Mesodermal cell (in vitro differentiated cells): ENCODE data around the gene BFSP2.

Source experiments
- H3K27ac ChIP-seq: 2 replicates; pipeline ENCODE4 v1.7.0; 2013; ENCODE audit warnings: mild to moderate bottlenecking, low read depth, low read length, moderate library complexity; ENCODE audit not compliant: severe bottlenecking
- H3K36me3 ChIP-seq: 2 replicates; pipeline ENCODE4 v1.7.1; 2013; ENCODE audit warnings: mild to moderate bottlenecking, low read length, moderate library complexity; ENCODE audit not compliant: control insufficient read depth, insufficient read depth
- H3K4me1 ChIP-seq: one replicate; pipeline ENCODE4 v1.7.1; 2013; ENCODE audit warnings: mild to moderate bottlenecking, low read length; ENCODE audit not compliant: insufficient read depth, control insufficient read depth, poor library complexity, severe bottlenecking
- H3K4me3 ChIP-seq: 2 replicates; pipeline ENCODE4 v1.7.0; 2013; ENCODE audit warnings: low read length, control low read depth, mild to moderate bottlenecking; ENCODE audit not compliant: insufficient read depth, poor library complexity, severe bottlenecking; ENCODE audit errors: extremely low read depth
- H3K9me3 ChIP-seq: 2 replicates; pipeline ENCODE4 v1.7.1; 2013; ENCODE audit warnings: mild to moderate bottlenecking, low read length, moderate library complexity; ENCODE audit not compliant: control insufficient read depth
- WGBS, 2 experiments: methylation state at CpG; one replicate each; pipeline ENCODE4 v1.1.5; 2013; ENCODE audit warnings: missing lambda C conversion rate in 2 of 2; ENCODE audit not compliant: insufficient coverage in 2 of 2; 5-methylcytosine and 5-hydroxymethylcytosine counted together

Gene BFSP2

GRCh38 chr3:133368371-133369067, 31.3 kb upstream of the BFSP2 start:
- Histone ChIP-seq H3K27ac (no peak overlapping the region), H3K9me3 (no peaks in the 10 kb centered on the region), H3K4me1 (no peaks in the 10 kb centered on the region), H3K36me3 (no peaks in the 10 kb centered on the region), H3K4me3 (no peak overlapping the region)
- 52% methylated on average over 2 of the region's 4 CpGs; no CpG with 5 or more reads in 1 of the 2 experiments for WGBS, 2 experiments

DNA sequence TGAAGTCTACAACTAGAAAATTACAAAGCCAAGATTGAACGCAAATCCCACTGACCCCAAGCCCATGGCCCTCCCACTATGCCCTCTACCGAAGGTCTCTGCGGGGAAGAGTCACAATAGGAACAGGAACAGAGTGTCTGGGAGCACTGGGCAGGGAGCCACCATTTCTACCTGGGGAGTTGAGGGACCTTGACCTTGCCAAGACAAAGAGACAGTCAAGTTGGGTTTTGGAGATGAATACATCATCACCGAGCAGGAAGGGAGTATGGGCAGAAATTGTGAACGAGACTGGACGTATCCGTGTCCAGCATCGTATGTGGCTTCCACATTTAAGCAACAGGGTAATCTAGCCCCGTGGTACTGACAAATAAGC, 30.8 kb upstream of the BFSP2 start:
- Histone ChIP-seq H3K36me3 (no peaks in the 10 kb centered on the region), H3K4me3 (no peak overlapping the region), H3K9me3 (no peaks in the 10 kb centered on the region), H3K4me1 (no peaks in the 10 kb centered on the region), H3K27ac (no peak overlapping the region)
- 94 to 96% methylated on average over 5 of the region's 9 CpGs for WGBS, 2 experiments

DNA sequence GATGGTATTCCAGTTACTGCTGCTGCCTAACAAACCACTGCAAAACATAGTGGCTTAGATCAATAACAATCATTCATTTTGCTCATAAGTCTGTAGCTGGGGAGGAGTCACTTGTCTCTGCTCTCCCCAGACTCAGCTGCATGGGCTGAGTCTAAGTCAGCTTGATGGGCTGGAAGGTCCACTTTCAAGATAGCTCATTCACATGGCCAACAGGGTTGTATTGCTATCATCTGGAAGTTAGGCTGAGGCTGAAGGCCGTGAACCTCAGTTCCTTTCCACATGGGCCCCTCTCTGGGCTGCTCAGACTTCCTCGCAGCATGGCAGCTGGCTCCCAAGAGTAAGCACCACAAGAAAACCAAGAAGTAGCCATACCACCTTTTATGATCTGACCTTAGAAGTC, 28.7 kb upstream of the BFSP2 start:
- no peak overlapping the region for H3K4me3 ChIP-seq
- no peaks in the 10 kb centered on the region for H3K36me3 ChIP-seq
- WGBS, 2 experiments = 88 to 100% methylated on average over 1 to 2 of the region's 2 CpGs
- no peaks in the 10 kb centered on the region for H3K9me3 ChIP-seq
- no peak overlapping the region for H3K27ac ChIP-seq
- H3K4me1 ChIP-seq = no peaks in the 10 kb centered on the region

DNA sequence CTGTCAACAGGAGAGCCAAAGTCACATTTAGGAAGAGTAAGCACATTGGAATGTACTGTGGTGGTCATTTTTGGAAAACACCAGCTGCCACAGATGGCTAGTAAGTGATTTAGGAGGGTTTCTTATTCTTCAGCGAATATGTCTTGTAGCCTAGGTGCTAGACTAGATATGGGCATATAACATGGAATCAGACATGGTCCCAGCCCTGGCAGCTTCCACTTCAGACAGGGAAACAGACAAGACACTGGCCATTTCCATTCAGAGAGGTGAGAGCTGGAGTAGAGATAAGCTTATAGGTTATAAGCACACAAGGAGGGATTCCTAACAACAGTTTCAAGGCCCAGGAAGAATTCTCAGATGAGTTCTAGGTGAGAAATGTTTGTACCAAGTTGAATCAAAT, 28.2 kb upstream of the BFSP2 start:
- H3K9me3 ChIP-seq = no peaks in the 10 kb centered on the region
- WGBS, 2 experiments = 100% methylated on average over 1 of the region's 1 CpG; no CpG with 5 or more reads in 1 of the 2 experiments

GRCh38 chr3:133374708-133375402, 25.0 kb upstream of the BFSP2 start:
- no peaks in the 10 kb centered on the region for H3K4me1 ChIP-seq
- WGBS, 2 experiments = 33% methylated on average over 1 of the region's 4 CpGs; no CpG with 5 or more reads in 1 of the 2 experiments
- H3K36me3 ChIP-seq = no peaks in the 10 kb centered on the region
- no peak overlapping the region for H3K4me3 ChIP-seq
- no peak overlapping the region for H3K27ac ChIP-seq
- no peaks in the 10 kb centered on the region for H3K9me3 ChIP-seq

More for the DNA sequence above, 28.2 kb upstream of the BFSP2 start:
- H3K4me1 ChIP-seq = no peaks in the 10 kb centered on the region
- H3K27ac ChIP-seq = no peak overlapping the region
- H3K36me3 ChIP-seq = no peaks in the 10 kb centered on the region
- no peak overlapping the region for H3K4me3 ChIP-seq

DNA sequence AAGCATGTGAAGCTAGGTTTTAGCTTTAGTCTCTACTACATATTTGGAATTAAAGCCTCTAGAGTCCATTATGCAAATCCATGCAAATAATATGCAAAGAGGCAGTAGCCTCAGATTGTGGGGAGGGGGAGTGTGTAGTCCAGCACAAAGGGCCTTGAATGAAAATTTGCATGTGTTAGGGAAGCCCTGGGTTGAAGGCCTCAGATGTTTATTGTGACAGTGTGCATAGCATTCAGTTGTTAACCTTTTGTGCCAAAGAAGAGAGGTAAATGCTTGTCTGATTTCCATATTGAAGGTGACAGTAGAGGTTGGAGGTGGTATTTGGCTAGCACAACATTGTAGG, 24.5 kb upstream of the BFSP2 start:
- Histone ChIP-seq H3K4me1 (no peaks in the 10 kb centered on the region), H3K27ac (no peak overlapping the region), H3K4me3 (no peak overlapping the region), H3K36me3 (no peaks in the 10 kb centered on the region), H3K9me3 (no peaks in the 10 kb centered on the region)

DNA sequence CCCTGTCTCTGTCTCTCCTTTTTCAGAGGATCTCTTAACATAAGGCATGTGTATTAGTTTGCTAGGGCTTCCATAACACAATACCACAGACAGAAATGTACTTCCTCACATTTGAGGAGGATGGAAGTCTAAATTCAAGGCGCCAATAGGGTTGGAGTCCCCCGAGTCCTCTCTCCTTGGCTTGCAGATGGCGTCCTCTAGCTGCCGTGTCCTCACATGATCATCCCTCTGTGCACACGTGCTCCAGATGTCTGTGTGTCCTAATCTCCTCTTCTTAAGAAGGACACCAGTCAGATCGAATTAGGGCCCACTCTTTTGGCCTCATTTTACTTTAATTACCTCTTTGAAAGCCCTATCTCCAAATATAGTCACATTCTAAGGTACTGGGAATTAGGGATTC, 23.0 kb upstream of the BFSP2 start:
- no peaks in the 10 kb centered on the region for H3K4me1 ChIP-seq
- WGBS, 2 experiments = 71 to 76% methylated on average over 6 of the region's 6 CpGs
- H3K27ac ChIP-seq = no peak overlapping the region
- H3K9me3 ChIP-seq = no peaks in the 10 kb centered on the region
- H3K4me3 ChIP-seq = no peak overlapping the region
- H3K36me3 ChIP-seq = no peaks in the 10 kb centered on the region

- Histone ChIP-seq H3K36me3 (no peaks in the 10 kb centered on the region), H3K9me3 (no peaks in the 10 kb centered on the region), H3K27ac (no peak overlapping the region), H3K4me3 (no peak overlapping the region), H3K4me1 (no peaks in the 10 kb centered on the region)
- 87% methylated on average over 3 of the region's 3 CpGs for WGBS, 2 experiments
These were observed 22.5 kb upstream of the BFSP2 start for GRCh38 chr3:133377396-133377795.

DNA sequence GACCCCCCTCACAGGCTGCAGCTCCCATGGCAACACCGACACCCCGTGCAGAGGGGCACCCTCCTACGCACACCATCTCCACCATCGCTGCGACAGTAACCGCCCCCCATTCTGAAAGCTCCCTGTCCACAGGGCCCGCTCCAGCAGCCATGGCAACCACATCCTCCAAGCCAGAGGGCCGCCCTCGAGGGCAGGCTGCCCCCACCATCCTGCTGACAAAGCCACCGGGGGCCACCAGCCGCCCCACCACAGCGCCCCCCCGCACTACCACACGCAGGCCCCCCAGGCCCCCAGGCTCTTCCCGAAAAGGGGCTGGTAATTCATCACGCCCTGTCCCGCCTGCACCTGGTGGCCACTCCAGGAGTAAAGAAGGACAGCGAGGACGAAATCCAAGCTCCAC, 19.9 kb upstream of the BFSP2 start:
- WGBS, 2 experiments = 87 to 92% methylated on average over 9 to 19 of the region's 19 CpGs

GRCh38 chr3:133380481-133381225, 19.2 kb upstream of the BFSP2 start:
- Histone ChIP-seq H3K27ac (no peak overlapping the region), H3K4me3 (no peak overlapping the region), H3K36me3 (no peaks in the 10 kb centered on the region), H3K4me1 (no peaks in the 10 kb centered on the region), H3K9me3 (no peaks in the 10 kb centered on the region)
- 97% methylated on average over 11 to 16 of the region's 16 CpGs for WGBS, 2 experiments

More for the DNA sequence above, 19.9 kb upstream of the BFSP2 start:
- no peak overlapping the region for H3K27ac ChIP-seq
- no peaks in the 10 kb centered on the region for H3K9me3 ChIP-seq
- H3K36me3 ChIP-seq = no peaks in the 10 kb centered on the region
- no peaks in the 10 kb centered on the region for H3K4me1 ChIP-seq
- no peak overlapping the region for H3K4me3 ChIP-seq
